Ovary (tissue), 3 donors: ENCODE measurements around the gene SRP54.
A peak's percentile ranks its signal among the peaks of the same experiment; 100 is the strongest.

ENCODE experiments used
- CTCF ChIP-seq, 3 donors: fragments of 450-650 bp in 2 of 3; fragments of 200-600 bp in 1 of 3; IDR thresholded peaks; one replicate each; pipeline versions ENCODE4 v1.5.1 to v1.8.0; 2016 to 2022; ENCODE audit warnings: antibody characterized with exemption in 3 of 3, mild to moderate bottlenecking in 1 of 3
- EP300 ChIP-seq: sonication (generic); formaldehyde crosslinking; IDR thresholded peaks from one replicate; pipeline ENCODE4 v1.6.1; 2017; ENCODE audit warnings: antibody characterized with exemption
- POLR2A ChIP-seq: fragments of 450-650 bp; IDR thresholded peaks from one replicate; pipeline ENCODE4 v1.6.1; 2017; ENCODE audit warnings: antibody characterized with exemption, mild to moderate bottlenecking, moderate library complexity
- donor health status: DM: no; HTN: no; CAD: no.

DNA sequence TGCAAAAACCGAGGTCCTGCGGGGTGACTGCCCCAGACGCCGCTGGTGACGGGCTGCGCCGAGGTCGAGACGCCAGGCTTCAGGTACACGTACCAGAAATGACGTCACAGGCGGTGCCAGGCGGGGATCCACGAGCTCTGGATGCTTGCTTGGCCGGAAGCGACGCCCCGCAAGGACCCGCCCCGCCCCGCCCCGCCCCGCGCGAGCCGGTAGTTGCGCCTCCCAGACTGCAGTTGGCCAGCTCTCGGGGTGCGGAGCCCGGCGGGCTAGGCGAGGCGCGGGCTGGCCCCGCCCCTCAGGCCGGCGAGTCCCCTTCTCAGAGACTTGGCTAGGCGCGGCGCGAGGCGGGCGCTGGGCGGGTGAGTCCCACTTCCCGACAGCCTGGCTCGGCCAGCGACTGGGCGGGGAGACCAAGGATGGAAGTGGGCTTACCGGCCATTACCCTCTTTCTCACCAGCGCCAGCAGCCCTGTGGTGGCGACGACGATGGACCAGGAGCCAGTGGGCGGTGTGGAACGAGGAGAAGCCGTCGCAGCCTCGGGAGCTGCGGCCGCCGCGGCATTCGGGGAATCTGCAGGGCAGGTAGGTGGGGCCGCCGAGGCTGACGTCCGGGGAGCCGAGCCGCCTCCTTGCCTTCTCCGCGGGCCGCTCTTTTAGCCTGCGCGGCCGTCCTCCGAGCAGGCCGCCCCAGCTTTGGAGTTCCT is 63.4 kb downstream of the SRP54 start, which contains the start of gene FAM177A1:
- TF ChIP-seq CTCF (IDR thresholded peaks at IDR 0.05) (no peak), POLR2A (peak; percentile 82), EP300 (peak; percentile 68)
